Measurements from ENCODE around the gene SLC35G3. TPM values are rescaled to one million over a fixed set of nuclear protein-coding genes. Genes with fewer than 3 reads are reported as not detected.

SLC35G3 gene
- polyA plus RNA-seq, 1 of the 3 experiments (the other 2 are of a cell fraction): not detected

- H3K4me1 ChIP-seq (ENCODE audit: control insufficient read depth in 1 of 2, insufficient read depth in 2 of 2, low read depth in 1 of 2, low read length in 1 of 2): no peaks in the 10 kb centered on the region
- DNase-seq: no peak
- no peaks in the 10 kb centered on the region; the same call in 1 of the 2 replicates for H3K27me3 ChIP-seq (ENCODE audit: insufficient read depth)
- ChIA-PET CTCF (no interaction called here), POLR2A (no interaction called here)
- no peak overlapping the region for H3K9ac ChIP-seq
- H3K36me3 ChIP-seq (replicated peaks in 1 of 2; ENCODE audit: control insufficient read depth in 1 of 2, insufficient read depth in 2 of 2, low read length in 1 of 2): no peaks in the 10 kb centered on the region
- H3F3A ChIP-seq (replicated peaks; ENCODE audit: insufficient read depth): no peaks in the 10 kb centered on the region
- H4K20me1 ChIP-seq (ENCODE audit: insufficient read depth): no peaks in the 10 kb centered on the region
- H3K9me2 ChIP-seq: no peaks in the 10 kb centered on the region
- TF ChIP-seq USF2 (IDR thresholded peaks at IDR 0.05; ENCODE audit: borderline replicate concordance, low read depth, low read length): no peak
- no peak for TF ChIP-seq SMC3 (IDR thresholded peaks at IDR 0.05; ENCODE audit: low read depth, low read length)
- no peak for TF ChIP-seq TCF12 (IDR thresholded peaks at IDR 0.05)
- TF ChIP-seq TEAD4 (IDR thresholded peaks at IDR 0.05; ENCODE audit: borderline replicate concordance, insufficient read depth): no peak
- TF ChIP-seq, protein P1, sequence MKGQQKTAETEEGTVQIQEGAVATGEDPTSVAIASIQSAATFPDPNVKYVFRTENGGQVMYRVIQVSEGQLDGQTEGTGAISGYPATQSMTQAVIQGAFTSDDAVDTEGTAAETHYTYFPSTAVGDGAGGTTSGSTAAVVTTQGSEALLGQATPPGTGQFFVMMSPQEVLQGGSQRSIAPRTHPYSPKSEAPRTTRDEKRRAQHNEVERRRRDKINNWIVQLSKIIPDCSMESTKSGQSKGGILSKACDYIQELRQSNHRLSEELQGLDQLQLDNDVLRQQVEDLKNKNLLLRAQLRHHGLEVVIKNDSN (IDR thresholded peaks at IDR 0.05; ENCODE audit: borderline replicate concordance, low read depth): no peak
- no peak for TF ChIP-seq RXRA (IDR thresholded peaks at IDR 0.05; ENCODE audit: borderline replicate concordance, low read depth)
- no peak for TF ChIP-seq REST (IDR thresholded peaks at IDR 0.05; ENCODE audit: low read depth, low read length)
- TF ChIP-seq NRF1 (IDR thresholded peaks at IDR 0.05; ENCODE audit: low read depth, low read length): no peak
- no peak for TF ChIP-seq ELF1 (IDR thresholded peaks at IDR 0.05)
- TF ChIP-seq RCOR1 (IDR thresholded peaks at IDR 0.05; ENCODE audit: low read length): no peak
- no peak for TF ChIP-seq TAF1 (IDR thresholded peaks at IDR 0.05; ENCODE audit: borderline replicate concordance, low read depth, low read length)
- TF ChIP-seq FOSL2 (IDR thresholded peaks at IDR 0.05; ENCODE audit: borderline replicate concordance, low read depth): no peak
- TF ChIP-seq, protein P2, sequence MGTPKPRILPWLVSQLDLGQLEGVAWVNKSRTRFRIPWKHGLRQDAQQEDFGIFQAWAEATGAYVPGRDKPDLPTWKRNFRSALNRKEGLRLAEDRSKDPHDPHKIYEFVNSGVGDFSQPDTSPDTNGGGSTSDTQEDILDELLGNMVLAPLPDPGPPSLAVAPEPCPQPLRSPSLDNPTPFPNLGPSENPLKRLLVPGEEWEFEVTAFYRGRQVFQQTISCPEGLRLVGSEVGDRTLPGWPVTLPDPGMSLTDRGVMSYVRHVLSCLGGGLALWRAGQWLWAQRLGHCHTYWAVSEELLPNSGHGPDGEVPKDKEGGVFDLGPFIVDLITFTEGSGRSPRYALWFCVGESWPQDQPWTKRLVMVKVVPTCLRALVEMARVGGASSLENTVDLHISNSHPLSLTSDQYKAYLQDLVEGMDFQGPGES (IDR thresholded peaks at IDR 0.05; ENCODE audit: low read depth, low read length): no peak
- no peak for TF ChIP-seq SIN3A (IDR thresholded peaks at IDR 0.05; ENCODE audit: borderline replicate concordance, low read depth, low read length)
- no peak for TF ChIP-seq EZH2phosphoT487 (IDR thresholded peaks at IDR 0.05; ENCODE audit: borderline replicate concordance, low read depth)
- no peak for TF ChIP-seq CHD2 (IDR thresholded peaks at IDR 0.05; ENCODE audit: low read length, partially characterized antibody)
- no peaks in the 10 kb centered on the region for H3K79me2 ChIP-seq (ENCODE audit: insufficient read depth)
- H3K4me3 ChIP-seq (ENCODE audit: low read depth in 2 of 2, low read length in 1 of 2): no peak overlapping the region
- 10% methylated on average over 11 of the region's 11 CpGs for WGBS (ENCODE audit: low lambda C conversion rate)
- no peak overlapping the region for H3K27ac ChIP-seq (ENCODE audit: low read depth in 2 of 2, low read length in 1 of 2)
- H3K4me2 ChIP-seq: no peak overlapping the region
- H3K9me3 ChIP-seq: no peaks in the 10 kb centered on the region
- H2AFZ ChIP-seq (ENCODE audit: low read depth): no peak overlapping the region
Measured at GRCh38 chr17:35191001-35191695, 3.0 kb downstream of the SLC35G3 start.
